Measurements from ENCODE around the gene GIGYF2.
A peak's percentile ranks its signal among the peaks of the same experiment; 100 is the strongest.
"Not testable (repeated sequence)": the region's sequence is repeated elsewhere in the genome, so short reads cannot be mapped to it uniquely, and the experiment has no call there.

The GIGYF2 gene

GRCh38 chr2:232894746-232895145 lies 197.6 kb downstream of the GIGYF2 start:
- no peak for DNase-seq (ENCODE audit: low read depth)

- no peak for DNase-seq (ENCODE audit: low read depth)
Observed at GRCh38 chr2:232896111-232896510, 199.0 kb downstream of the GIGYF2 start.

GRCh38 chr2:232896720-232897597 lies 199.8 kb downstream of the GIGYF2 start:
- no peak for DNase-seq (ENCODE audit: low read depth)

- peak; percentile 39 for DNase-seq (ENCODE audit: low read depth)
Observed at GRCh38 chr2:232897598-232898408, 200.7 kb downstream of the GIGYF2 start.

GRCh38 chr2:232898592-232899543 lies 201.7 kb downstream of the GIGYF2 start:
- DNase-seq (ENCODE audit: low read depth), result no peak

- no peak for DNase-seq (ENCODE audit: low read depth)
Observed at GRCh38 chr2:232900811-232901735, 203.9 kb downstream of the GIGYF2 start.

- peak; percentile 19 for DNase-seq (ENCODE audit: low read depth)
Observed at GRCh38 chr2:232901736-232902578, 204.8 kb downstream of the GIGYF2 start.

GRCh38 chr2:232903989-232904388 lies 206.9 kb downstream of the GIGYF2 start:
- no peak for DNase-seq (ENCODE audit: low read depth)

GRCh38 chr2:232906867-232907717 lies 210.0 kb downstream of the GIGYF2 start:
- DNase-seq (ENCODE audit: low read depth), result not testable (repeated sequence)

GRCh38 chr2:232907718-232908085 lies 210.6 kb downstream of the GIGYF2 start:
- DNase-seq (ENCODE audit: low read depth), result not testable (repeated sequence)

- DNase-seq (ENCODE audit: low read depth), result no peak
Observed at GRCh38 chr2:232908695-232909094, 211.6 kb downstream of the GIGYF2 start.
